ENCODE results near the gene MSX1.
A peak's percentile ranks its signal among the peaks of the same experiment; 100 is the strongest.

Gene MSX1

DNA sequence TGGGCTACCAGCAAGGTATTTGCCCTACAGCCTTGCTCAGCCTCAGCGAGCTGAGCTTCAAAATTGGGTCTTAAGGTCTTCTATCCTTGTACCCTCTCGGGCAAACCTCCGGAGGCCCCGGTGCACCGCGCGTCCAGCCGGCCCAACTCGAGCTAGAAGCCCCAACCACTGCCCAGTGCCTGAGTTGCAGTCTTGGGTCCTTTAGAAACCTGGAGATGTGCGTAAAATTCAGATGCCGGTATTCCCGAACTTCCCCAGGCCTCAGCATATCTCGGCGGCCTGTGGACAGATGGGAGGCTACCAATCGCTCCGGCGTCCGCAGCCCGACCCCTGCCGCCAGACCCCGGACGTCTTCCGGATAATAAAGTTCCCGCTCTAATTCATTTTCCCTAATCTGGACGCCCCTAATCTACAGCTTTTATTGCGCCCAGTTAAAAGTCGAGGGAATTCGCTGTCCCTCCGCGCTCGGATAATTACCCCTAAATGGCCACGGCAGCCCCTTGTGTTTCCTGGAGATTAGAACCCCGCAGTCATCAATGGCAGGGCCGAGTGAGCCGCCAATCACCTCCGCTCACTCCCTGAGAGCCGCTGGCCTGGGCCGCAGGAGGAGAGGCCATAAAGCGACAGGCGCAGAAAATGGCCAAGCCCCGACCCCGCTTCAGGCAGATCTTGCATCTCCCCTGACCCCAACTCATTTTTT is 1.5 kb upstream of the MSX1 start:
- H3K9ac ChIP-seq (ENCODE audit: low read depth, low read length) = no peak overlapping the region
- H3K4me1 ChIP-seq (ENCODE audit: insufficient read depth, low read length) = peaks cover 9% of the 10 kb centered on the region; the same call in 1 of the 2 replicates
- no peaks in the 10 kb centered on the region for H3K36me3 ChIP-seq (ENCODE audit: insufficient read depth, low read length)
- H3K9me3 ChIP-seq (ENCODE audit: control insufficient read depth, insufficient read depth, low read length) = no peaks in the 10 kb centered on the region

DNA sequence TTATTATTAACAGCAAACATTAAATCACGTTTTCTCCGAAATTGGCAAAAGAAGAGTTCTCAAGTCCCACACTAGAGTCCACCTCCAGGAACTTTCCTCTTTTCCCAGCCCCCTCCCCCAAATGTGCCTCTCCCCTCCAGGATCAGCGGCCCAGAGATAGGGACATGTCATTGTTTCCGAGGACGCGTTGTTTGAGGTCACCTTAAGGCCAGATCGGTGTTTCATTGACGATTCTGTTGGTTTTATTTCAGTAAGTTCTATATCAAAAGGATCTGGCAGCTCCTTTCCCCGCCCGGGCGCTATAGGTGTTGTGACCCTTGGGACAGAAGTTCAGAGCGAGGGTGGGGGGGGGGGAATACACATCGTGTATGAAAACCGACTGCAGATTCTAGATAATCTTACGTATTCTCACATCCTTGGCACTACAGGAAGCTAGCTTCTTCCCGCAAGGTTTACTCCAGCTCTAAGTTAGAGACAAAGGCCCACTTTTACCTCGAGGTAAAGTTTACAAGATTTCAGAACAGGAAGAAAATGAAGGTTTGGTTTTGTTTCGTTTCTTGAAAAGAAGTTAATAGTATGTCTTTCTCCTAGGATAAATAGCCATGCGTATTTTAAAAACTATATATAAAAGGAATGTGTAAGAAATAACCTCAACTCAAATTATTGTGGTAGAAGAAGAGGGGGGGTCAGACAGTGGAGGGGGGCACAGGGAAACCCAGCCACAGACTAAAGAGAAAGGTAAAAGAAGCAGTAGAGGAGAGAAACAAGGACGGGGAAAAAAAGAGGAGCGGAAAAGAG is 739 bp upstream of the MSX1 start:
- Histone ChIP-seq H3K9ac (ENCODE audit: low read depth, low read length) (peak overlapping the region; percentile 2; the same call in 1 of the 2 replicates), H3K4me1 (ENCODE audit: insufficient read depth, low read length) (peaks cover 9% of the 10 kb centered on the region; the same call in 1 of the 2 replicates), H3K9me3 (ENCODE audit: control insufficient read depth, insufficient read depth, low read length) (no peaks in the 10 kb centered on the region), H3K36me3 (ENCODE audit: insufficient read depth, low read length) (no peaks in the 10 kb centered on the region)

DNA sequence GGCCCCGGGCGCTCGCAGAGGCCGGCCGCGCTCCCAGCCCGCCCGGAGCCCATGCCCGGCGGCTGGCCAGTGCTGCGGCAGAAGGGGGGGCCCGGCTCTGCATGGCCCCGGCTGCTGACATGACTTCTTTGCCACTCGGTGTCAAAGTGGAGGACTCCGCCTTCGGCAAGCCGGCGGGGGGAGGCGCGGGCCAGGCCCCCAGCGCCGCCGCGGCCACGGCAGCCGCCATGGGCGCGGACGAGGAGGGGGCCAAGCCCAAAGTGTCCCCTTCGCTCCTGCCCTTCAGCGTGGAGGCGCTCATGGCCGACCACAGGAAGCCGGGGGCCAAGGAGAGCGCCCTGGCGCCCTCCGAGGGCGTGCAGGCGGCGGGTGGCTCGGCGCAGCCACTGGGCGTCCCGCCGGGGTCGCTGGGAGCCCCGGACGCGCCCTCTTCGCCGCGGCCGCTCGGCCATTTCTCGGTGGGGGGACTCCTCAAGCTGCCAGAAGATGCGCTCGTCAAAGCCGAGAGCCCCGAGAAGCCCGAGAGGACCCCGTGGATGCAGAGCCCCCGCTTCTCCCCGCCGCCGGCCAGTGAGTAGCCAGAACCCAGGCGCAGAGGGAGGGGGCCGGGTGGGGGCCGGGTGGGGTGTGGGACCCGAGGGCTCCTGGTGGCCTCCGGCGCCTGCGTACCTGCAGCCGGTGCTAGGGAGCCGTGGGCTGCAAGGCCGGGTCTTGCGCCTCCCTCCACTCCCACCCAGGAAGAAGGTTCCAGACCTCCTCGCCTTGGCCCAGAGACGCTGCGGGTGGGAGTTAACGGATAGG is 534 bp downstream of the MSX1 start:
- Histone ChIP-seq H3K9ac (ENCODE audit: low read depth, low read length) (peak overlapping the region; percentile 44; the same call in 1 of the 2 replicates), H3K36me3 (ENCODE audit: insufficient read depth, low read length) (no peaks in the 10 kb centered on the region), H3K4me1 (ENCODE audit: insufficient read depth, low read length) (peaks cover 9% of the 10 kb centered on the region; the same call in 1 of the 2 replicates), H3K9me3 (ENCODE audit: control insufficient read depth, insufficient read depth, low read length) (no peaks in the 10 kb centered on the region)

DNA sequence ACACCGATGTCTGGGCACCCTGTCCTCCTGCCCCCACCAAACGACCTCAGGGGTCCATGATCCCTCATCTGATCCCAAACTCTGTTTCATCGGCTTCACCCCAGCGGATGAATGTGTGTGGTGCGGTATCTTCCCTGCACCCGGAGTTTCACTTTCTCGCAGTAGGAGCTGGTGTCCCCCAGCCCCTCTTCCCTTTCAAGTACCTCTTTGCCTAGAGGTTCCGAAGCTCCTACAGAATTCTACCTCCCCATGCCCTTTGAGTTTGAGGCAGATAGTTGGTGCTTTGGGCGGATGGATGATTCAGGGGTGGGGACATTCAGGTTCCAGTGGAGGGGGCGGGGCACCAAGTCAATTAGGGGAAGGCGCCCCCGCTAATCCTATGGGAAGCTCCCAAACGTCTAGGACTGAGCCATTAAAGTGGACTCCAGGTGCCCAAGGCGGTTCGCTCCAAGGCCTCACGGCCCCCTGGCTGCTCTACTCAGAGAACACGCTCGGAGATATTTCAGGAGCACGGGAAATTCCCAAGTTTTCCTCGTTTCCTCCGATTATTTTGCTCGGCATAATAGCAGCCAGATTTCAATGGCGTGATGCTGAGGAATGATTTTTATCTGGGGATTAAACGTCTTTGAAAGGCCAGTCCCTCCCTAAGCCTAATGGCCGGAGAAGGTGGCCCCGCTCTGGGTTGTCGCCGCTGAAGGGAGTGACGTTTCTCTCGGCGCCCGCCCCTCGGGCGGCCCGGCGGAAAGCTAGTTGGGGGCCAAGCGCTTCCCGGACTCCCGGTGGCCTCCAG is 1.3 kb downstream of the MSX1 start:
- Histone ChIP-seq H3K9ac (ENCODE audit: low read depth, low read length) (peak overlapping the region; percentile 44; the same call in 1 of the 2 replicates), H3K9me3 (ENCODE audit: control insufficient read depth, insufficient read depth, low read length) (no peaks in the 10 kb centered on the region), H3K36me3 (ENCODE audit: insufficient read depth, low read length) (no peaks in the 10 kb centered on the region), H3K4me1 (ENCODE audit: insufficient read depth, low read length) (peaks cover 9% of the 10 kb centered on the region; the same call in 1 of the 2 replicates)

DNA sequence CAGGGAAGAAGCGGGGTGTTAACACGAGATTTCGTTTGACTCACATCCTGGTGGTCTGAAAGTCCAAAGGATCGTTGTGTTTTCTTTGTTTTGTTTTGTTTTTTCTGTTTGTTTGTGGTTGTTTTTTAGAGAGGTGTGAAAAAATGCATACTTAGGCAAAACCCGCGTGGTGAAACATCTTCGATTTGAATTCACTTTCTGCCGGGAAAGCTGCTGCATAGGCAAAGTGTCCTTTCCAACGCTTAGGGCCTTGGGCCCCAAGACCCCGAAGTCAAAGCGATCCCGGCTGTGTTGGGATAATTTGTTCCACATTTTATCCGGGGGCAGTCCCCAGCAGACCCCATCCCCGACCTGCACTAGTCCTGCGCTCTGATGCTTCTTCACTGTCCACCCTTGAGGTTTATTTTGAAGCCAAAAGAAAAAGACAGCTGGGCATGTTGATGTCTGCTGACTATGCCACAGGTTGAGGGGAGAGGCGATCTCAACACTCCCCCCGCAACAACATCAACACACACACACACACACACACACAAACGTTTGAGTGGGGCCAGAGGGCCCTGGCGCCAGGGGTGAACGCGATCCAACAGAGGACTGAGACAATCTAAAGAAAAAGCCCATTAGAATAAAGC is 2.0 kb downstream of the MSX1 start:
- H3K4me1 ChIP-seq (ENCODE audit: insufficient read depth, low read length) = 0 out of 2 replicates have a peak, but pooled peaks cover 9% of the 10 kb centered on the region
- H3K36me3 ChIP-seq (ENCODE audit: insufficient read depth, low read length) = no peaks in the 10 kb centered on the region
- H3K9ac ChIP-seq (ENCODE audit: low read depth, low read length) = peak overlapping the region; percentile 44; the same call in 1 of the 2 replicates
- H3K9me3 ChIP-seq (ENCODE audit: control insufficient read depth, insufficient read depth, low read length) = no peaks in the 10 kb centered on the region

DNA sequence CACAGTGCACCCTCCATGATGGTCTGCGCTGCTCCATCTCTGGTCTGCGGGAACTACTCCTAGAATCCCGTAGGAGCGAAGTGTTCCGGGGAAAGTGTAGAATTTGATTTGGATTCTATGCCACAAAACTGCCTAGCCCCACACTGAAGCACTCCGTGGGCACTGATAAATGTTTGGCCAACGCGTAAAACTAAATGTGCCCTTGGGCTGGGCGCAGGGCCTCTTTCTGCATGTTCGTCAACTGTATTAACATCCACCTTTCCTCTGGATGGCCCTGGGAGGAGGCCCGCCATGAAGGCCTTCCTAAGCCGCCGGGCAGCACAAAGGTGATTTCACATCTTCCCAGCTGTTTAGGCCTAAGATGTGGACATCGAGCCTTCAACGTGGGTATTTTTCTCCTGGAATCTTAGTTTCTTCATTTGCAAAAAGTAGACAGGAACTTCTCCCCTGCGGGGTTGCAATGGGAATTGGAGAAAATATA is 2.6 kb downstream of the MSX1 start:
- H3K9me3 ChIP-seq (ENCODE audit: control insufficient read depth, insufficient read depth, low read length) = no peaks in the 10 kb centered on the region
- H3K36me3 ChIP-seq (ENCODE audit: insufficient read depth, low read length) = no peaks in the 10 kb centered on the region
- 0 out of 2 replicates have a peak, but pooled peaks cover 10% of the 10 kb centered on the region for H3K4me1 ChIP-seq (ENCODE audit: insufficient read depth, low read length)
- no peak overlapping the region for H3K9ac ChIP-seq (ENCODE audit: low read depth, low read length)

DNA sequence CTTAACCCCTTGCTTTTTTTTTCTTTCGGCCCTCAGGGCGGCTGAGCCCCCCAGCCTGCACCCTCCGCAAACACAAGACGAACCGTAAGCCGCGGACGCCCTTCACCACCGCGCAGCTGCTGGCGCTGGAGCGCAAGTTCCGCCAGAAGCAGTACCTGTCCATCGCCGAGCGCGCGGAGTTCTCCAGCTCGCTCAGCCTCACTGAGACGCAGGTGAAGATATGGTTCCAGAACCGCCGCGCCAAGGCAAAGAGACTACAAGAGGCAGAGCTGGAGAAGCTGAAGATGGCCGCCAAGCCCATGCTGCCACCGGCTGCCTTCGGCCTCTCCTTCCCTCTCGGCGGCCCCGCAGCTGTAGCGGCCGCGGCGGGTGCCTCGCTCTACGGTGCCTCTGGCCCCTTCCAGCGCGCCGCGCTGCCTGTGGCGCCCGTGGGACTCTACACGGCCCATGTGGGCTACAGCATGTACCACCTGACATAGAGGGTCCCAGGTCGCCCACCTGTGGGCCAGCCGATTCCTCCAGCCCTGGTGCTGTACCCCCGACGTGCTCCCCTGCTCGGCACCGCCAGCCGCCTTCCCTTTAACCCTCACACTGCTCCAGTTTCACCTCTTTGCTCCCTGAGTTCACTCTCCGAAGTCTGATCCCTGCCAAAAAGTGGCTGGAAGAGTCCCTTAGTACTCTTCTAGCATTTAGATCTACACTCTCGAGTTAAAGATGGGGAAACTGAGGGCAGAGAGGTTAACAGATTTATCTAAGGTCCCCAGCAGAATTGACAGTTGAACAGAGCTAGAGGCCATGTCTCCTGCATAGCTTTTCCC is 3.4 kb downstream of the MSX1 start:
- no peak overlapping the region for H3K9ac ChIP-seq (ENCODE audit: low read depth, low read length)
- H3K4me1 ChIP-seq (ENCODE audit: insufficient read depth, low read length) = 0 out of 2 replicates have a peak, but pooled peaks cover 8% of the 10 kb centered on the region
- H3K36me3 ChIP-seq (ENCODE audit: insufficient read depth, low read length) = no peaks in the 10 kb centered on the region
- H3K9me3 ChIP-seq (ENCODE audit: control insufficient read depth, insufficient read depth, low read length) = no peaks in the 10 kb centered on the region

DNA sequence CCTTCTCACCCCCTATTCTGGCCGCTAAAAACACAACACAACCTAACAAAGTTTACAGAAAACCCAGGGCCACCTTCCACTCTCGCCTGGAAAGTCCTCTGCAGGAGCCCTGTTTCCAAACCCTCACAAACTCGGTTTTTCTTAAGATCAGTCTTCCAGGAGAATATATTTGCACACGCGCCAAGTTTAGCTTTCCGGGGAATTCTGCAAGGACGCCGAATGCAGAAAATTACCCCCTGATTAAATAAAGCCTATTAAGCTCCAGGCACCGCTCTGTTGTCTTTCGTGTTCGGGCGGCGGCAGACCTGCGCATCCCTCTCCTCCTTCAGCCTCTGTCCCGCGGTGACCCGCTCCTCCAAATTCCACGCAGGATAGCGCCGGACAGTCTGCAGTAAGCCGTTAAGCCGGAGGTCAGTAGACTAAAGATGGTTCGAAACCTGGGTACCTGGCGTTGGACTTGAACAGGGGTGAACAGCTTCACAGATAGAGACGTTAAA is 5.0 kb downstream of the MSX1 start:
- Histone ChIP-seq H3K4me1 (ENCODE audit: insufficient read depth, low read length) (peaks cover 8% of the 10 kb centered on the region; the same call in 1 of the 2 replicates), H3K9me3 (ENCODE audit: control insufficient read depth, insufficient read depth, low read length) (no peaks in the 10 kb centered on the region), H3K36me3 (ENCODE audit: insufficient read depth, low read length) (no peaks in the 10 kb centered on the region), H3K9ac (ENCODE audit: low read depth, low read length) (no peak overlapping the region)

DNA sequence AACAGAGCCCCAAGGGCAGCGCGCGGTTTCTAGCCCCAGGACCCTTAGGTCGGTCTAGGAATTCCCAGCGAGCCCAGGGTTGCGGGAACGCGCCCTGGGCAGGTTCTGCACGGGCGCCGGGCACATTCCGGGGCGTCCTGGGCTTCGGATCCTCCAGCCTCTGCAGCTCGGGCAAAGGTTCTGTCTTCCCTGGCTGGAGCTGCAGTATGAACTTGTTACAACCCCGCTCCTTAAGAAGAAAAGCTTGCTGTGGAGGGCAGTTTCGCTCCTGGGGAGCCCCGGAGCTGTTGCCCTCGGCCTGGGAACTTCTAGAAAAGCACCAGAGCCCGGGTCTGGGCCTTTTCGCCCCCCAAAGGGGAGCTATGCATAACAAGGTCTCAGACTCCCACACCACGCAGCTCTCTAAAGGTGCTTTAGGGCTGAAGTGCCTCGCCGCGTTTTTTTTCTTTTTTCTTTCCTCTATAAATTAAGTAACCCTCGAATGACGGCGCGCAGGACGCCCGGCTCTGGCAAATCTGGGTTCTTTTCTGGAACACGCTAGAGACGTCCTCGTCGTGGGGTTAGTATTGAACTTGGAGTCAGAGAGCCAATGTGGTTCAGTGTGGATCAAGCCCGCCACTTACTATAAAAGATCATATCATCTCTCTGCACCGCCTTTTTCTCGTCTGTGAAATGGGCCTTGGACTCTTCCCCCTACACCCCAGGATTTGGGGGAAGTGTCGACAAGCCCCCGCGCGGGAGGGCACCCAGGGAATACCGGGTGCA is 5.7 kb downstream of the MSX1 start:
- H3K9me3 ChIP-seq (ENCODE audit: control insufficient read depth, insufficient read depth, low read length) = no peaks in the 10 kb centered on the region
- H3K9ac ChIP-seq (ENCODE audit: low read depth, low read length) = no peak overlapping the region; the same call in 1 of the 2 replicates
- H3K36me3 ChIP-seq (ENCODE audit: insufficient read depth, low read length) = no peaks in the 10 kb centered on the region
- peaks cover 13% of the 10 kb centered on the region; the same call in 1 of the 2 replicates for H3K4me1 ChIP-seq (ENCODE audit: insufficient read depth, low read length)

DNA sequence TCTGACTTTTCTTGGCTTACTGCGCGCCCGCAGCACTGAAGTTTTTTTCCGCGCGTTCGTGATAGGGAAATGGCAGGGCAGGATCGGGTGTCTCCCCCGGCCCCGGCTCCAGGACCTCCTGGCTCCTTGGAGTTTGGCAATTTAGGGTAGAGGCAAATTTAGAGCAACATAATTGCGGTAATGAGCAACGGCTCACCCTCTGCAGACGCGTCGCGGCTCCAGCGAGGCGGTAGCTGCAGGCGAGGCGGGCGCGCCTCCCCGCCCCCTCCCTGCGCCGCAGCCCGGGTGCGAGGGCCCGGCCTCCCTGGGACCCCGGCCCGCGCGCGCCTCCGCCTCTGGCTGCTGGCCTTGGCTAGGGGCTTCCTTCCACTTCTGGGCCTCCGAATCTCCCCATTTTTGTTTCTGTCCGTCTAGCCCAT is 6.2 kb downstream of the MSX1 start:
- Histone ChIP-seq H3K4me1 (ENCODE audit: insufficient read depth, low read length) (peaks cover 17% of the 10 kb centered on the region), H3K9me3 (ENCODE audit: control insufficient read depth, insufficient read depth, low read length) (no peaks in the 10 kb centered on the region), H3K9ac (ENCODE audit: low read depth, low read length) (peak overlapping the region; percentile 46; the same call in 1 of the 2 replicates), H3K36me3 (ENCODE audit: insufficient read depth, low read length) (no peaks in the 10 kb centered on the region)

DNA sequence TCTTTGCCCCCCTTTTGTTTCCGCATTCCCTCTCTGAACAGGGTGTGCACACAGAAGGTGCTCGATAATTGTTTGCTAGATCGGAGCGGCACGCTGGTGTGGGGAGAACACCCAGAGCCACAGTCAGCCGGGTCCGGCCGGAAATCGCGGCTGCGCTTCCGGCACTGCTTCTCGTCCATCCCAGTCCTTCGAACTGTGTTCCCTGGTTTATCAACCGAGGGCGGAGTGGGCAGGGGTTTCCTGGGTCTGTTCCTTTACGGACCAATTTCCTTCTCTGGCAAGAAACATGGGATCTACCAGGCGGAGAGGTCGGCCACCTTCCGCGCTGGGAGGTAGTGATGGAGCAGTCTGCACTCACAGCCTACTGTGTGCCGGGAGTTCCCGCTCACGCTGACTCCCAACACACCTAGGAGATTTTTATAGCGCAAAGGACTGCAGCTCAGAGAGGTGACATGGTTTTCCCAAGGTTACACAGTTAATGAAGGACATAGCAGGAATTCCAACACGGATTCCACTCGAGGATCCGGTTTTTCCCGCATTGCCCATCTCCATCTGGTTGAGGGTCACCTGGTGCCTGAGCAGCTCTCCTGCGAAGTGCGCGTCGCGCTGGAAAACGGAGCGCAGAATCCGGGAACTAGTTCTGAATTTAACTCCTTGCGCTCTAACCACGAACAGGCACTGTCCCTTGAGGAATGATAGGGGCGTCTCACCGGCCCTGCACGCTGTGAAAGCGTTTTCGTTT is 6.8 kb downstream of the MSX1 start:
- no peaks in the 10 kb centered on the region for H3K36me3 ChIP-seq (ENCODE audit: insufficient read depth, low read length)
- peaks cover 20% of the 10 kb centered on the region for H3K4me1 ChIP-seq (ENCODE audit: insufficient read depth, low read length)
- no peaks in the 10 kb centered on the region for H3K9me3 ChIP-seq (ENCODE audit: control insufficient read depth, insufficient read depth, low read length)
- H3K9ac ChIP-seq (ENCODE audit: low read depth, low read length) = peak overlapping the region; percentile 46; the same call in 1 of the 2 replicates
